ENCODE measurements around the gene FOXC2.
"Not testable (repeated sequence)": the region's sequence is repeated elsewhere in the genome, so short reads cannot be mapped to it uniquely, and the experiment has no call there.

The FOXC2 gene

DNA sequence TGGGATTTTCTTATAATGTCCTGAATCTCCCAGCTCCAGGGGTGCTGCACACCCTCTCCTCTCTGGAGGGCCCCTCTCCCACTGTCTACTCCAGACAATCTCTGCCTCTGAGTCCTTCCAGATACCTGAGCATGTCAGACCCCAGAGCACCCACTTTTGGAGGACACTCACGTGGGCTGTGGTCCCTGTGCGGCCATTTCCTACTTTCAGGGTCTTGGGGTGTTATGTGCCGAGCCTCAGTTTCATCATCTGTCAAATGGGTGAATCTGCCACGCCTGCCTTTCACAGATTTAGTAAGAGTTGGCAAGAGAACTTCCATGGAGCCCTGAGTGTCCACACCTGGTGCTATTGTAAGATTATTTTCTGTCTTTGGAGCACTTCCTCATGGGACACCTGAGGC, 8.0 kb downstream of the FOXC2 start:
- no peak for DNase-seq

- no peak for DNase-seq
Measured at GRCh38 chr16:86575095-86575685, 8.6 kb downstream of the FOXC2 start.

GRCh38 chr16:86575754-86576557, 9.3 kb downstream of the FOXC2 start:
- no peak for DNase-seq

GRCh38 chr16:86576591-86577313, 10.1 kb downstream of the FOXC2 start:
- DNase-seq = no peak

DNA sequence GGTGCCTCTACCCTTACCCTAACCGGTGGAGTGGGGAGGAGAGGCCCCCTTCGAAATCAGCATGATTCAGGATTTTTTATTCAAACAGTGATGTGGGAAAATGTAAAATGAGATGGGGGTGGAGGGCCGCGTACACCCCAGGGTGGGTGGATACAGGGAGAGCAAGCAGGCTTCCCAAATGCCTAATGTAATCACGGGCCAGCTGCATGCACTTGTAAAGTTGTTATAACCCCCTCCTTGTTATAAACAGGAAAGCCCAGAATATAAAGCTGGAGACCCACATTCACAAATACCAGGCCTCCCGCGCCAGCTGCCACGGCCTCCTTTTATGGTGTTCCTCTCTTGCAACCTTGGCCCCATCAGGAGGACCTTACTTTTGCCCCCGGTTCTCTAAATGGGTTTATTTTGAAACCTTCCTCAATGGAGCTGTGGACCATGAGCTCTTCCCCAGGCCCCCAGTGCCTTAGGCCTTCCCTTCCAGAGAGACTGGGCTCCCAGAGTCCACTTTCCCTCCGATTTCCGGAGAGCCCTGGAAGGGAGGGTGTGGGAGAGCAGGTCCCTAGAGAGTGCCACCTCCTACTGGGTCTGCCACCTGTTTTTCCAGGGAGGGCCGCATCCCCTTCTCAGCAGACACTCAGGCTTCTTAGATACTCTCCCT, 10.8 kb downstream of the FOXC2 start:
- DNase-seq = no peak

DNA sequence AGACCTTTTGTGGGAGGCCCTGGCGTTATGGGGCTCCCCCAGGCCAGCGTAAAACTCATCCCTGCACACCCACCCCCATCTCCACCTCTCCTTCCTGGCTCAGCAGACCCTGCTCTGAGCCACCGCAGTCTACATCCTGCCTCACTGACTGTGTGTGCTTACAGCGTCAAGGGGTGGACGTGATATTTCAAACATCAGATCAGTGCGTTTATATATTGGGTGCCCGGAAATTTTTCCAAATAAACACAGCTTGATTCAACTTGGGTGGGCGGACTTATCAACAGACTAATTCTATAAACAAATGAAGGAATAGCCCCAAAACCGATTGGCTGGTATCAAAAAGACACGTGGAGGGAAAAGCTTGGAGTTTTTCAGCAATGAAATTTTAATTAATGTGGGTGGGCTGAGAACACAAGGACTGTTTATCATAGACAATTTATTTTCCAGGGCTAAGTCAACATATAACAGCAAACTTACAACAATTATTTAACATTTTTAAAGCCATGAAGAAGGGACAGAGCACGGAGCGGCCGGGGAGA, 11.5 kb downstream of the FOXC2 start, which contains the start of gene FOXL1:
Gene FOXL1 (plus strand): TSS at position 489 of the 539 bp plus-strand sequence. CDS start 175 bp downstream, outside the sequence.
- no peak for DNase-seq

GRCh38 chr16:86578611-86579267, 12.1 kb downstream of the FOXC2 start:
- no peak for DNase-seq

DNA sequence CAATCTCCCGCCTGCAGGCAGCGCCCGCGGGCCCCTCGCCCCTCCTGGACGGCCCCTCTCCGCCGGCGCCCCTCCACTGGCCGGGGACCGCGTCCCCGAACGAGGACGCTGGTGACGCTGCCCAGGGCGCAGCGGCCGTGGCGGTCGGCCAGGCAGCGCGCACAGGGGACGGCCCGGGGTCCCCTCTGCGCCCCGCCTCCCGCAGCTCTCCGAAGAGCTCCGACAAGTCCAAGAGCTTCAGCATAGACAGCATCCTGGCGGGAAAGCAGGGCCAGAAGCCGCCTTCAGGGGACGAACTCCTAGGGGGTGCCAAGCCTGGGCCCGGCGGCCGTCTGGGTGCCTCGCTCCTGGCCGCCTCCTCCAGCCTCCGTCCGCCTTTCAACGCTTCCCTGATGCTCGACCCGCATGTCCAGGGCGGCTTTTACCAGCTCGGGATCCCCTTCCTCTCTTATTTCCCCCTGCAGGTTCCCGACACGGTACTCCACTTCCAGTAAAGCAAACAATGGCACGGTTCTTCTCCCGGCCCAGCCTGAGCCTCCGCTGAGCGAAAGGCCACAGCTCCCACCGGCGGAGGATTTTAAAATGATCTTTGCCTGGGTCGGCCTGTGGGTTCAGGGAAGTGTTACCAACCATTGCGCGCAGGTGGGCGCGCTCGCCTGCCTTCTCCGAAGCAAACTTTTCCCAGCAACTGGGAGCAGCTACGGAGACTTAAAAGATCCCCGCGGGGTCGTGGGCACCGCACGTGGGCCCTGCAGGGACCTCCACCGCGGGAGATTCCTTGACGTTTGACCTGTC, 12.8 kb downstream of the FOXC2 start:
- no peak for DNase-seq

- no peak for DNase-seq
Measured at GRCh38 chr16:86580063-86580790, 13.6 kb downstream of the FOXC2 start.

DNA sequence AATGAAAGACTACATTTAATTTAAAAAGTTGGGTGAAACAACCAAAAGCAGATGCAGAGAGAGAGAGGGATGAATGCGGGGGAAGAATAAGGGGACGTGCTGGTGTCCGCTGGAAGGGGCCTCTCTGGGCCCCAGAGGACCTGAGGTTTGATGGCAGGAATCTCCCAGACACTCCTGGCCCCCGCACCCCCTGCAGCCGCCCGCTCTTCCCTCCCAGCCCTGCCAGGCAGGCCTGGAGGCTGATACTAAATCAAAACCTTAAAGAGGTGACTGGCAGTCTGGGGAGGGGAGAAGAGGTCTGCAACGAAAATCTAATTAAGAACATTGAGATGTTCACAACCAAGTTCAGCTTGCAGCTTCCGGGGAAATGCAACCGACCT, 14.2 kb downstream of the FOXC2 start:
- DNase-seq = no peak

DNA sequence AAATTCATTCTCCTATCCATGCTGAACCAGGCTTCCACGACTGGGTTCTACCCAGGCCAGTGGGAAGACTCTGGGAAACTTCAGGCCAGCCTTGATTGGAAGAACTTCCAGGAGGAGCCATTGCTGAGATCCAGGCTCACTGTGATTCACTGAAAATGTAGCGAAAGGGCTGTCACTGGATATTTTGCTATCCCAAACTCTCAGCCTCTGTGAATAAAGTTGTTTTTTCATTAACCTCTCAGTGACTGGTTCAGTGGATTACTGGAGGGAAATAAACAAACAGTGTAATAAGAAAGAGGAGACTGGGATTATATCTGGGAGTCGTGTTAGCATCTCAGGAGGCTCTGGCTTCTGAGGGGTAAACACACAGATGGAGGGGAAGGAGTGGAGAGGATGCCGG, 14.8 kb downstream of the FOXC2 start:
- DNase-seq = no peak

- no peak for DNase-seq
Measured at GRCh38 chr16:86584071-86584685, 17.5 kb downstream of the FOXC2 start.

DNA sequence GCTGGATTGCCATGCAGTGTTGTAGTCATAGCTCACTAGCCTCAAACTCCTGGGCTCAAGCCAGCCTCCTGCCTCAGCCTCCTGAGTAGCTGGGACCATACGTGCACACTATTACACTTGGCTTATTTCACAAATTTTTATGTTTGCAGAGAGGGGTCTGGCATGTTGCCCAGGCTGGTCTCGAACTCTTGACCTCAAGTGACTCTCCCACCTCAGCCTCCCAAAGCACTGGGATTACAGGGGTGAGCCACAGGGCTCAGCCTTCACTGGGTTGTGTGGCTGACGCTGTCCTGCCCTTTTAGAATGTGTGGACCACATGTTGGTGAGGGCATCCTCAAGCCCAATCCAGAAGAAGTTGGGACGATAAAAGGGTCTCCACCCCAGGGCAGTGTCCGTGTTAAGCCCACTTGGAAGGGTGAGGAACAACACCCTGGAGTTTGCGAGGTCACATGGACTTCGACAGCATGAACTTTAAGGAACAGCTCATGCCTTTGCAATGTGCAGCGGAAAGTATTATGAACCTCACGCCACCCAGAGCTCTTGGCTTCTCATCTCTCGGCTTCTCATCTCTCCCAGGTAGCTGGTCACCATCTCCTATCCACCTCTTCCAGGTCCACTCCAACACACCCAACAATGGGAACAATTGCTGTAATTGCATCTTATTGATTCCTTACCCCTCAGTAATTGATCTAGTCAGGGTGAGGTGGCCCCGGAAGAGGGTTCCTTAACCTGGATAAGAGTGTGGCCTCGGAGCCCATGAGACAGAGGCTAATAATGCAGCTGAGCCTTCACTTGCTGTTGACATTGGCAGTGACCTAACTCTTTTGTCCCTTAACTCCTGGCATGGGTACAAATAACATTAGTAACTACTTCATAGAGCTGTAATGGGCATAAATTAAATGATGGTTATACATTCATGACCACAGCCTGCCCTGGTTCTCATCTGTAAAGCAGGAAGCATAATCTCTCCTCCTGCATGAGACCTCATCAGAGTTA, 18.4 kb downstream of the FOXC2 start:
- no peak for DNase-seq

DNA sequence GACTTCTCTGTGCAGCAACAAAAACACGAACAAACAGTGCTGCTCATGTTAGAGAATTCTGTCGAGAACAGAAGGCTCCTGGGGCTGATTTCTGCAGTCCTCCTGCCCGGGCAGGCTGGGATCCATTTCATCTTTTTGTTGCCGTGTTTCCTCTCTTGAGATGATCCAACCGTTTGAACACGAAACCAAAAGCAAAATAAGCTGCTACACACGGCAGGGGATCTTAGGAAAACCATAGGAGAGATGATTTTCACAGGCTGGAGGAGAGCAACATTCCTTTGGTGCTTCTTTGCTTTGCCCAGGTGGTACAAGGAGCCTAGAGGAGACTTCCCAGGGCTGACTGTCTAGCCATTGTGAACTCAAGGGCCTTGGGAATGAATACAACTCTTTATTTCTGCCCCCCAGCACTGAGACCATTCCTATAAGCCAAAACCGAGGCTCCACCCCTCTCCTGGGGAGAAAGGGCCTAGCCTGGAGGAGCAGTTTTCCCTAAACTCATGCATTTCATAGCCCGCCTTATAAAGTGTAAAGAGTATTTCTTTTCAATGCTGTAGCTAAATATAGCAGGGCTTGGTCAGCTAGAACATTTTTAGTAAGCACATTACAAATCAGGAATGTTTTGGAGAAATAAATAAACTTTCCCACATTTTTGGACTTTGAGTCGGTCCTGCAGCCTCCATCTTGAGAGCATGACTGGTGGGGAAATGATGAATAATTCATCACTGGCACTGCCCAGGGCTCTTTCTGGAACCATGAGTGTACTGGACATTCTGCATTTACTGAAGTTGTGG, 19.4 kb downstream of the FOXC2 start:
- no peak for DNase-seq

- DNase-seq = no peak
Measured at GRCh38 chr16:86587487-86587886, 20.9 kb downstream of the FOXC2 start.

GRCh38 chr16:86587955-86588354, 21.3 kb downstream of the FOXC2 start:
- not testable (repeated sequence) for DNase-seq

DNA sequence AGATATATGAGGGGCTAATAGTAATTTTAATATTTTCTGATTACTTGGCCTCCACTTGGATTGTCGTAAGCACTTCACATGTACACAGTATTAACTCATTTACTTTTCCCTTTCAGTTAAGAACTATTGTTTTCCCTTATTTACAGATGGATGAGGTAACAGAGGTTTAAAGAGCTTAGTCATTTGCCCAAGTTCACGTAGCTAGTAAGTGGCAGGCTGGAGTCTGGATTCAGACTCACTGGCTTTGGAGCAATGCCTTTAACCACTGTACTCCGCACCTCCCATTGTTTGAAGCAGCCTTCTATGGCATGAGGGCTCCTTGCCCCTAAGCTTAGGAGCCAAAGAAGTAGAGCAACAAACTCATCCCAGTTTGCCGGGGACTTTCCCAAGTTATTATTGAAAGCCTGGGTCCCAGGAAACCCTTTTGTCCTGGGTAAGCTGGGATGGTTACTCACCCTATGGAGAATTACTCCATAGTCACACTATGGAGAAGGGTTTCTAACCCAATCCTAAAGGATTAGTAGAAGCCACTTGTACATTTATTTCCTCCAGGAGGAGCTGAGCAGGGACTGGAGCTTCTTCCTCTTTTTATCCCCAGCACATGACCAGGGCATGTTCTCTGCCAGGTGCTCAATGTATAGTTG, 24.0 kb downstream of the FOXC2 start:
- DNase-seq = no peak

DNA sequence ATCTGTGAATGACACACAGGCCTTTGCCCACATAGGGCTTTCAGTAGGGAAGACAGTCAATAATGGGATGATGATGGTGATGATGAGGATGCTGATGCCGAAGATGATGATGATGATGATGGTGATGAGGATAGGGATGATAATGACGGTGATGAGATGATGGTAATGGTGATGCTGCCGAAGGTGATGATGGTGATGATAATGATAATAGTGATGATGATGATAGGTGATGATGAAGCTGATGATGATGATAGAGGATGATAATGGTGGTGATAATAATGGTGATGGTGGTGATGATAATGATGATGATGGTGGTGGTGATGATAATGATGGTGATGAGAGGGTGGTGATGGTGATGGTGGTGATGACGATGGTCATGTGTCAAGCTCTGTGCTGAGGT, 24.6 kb downstream of the FOXC2 start:
- no peak for DNase-seq

All from hippocampal formation (tissue), 2 donors.